OCI-LY7 (cell line): ENCODE measurements around the gene DNAJC25.

Experiments
- CTCF ChIP-seq: fragments of 200-600 bp; sonication (generic); conservative IDR thresholded peaks from 2 replicates; pipeline ENCODE4 v1.5.1; 2014; ENCODE audit warnings: mild to moderate bottlenecking, antibody characterized with exemption, low read length, moderate library complexity, mixed read lengths
- EZH2phosphoT487 ChIP-seq: fragments of 200-600 bp; sonication (generic); IDR thresholded peaks from 2 replicates; pipeline ENCODE4 v1.6.1; 2018; ENCODE audit warnings: low read depth, borderline replicate concordance, mild to moderate bottlenecking, mixed run types, antibody characterized with exemption, low read length, moderate library complexity, mixed read lengths

GRCh38 chr9:111597852-111598732 is 33.0 kb upstream of the DNAJC25 start:
- TF ChIP-seq CTCF (peak; percentile 89), EZH2phosphoT487 (no peak)
